ENCODE results near the gene GSTA1. TPM values are rescaled to one million over a fixed set of nuclear protein-coding genes. Genes with fewer than 3 reads are reported as not detected.
"Not testable (repeated sequence)": the region's sequence is repeated elsewhere in the genome, so short reads cannot be mapped to it uniquely, and the experiment has no call there.

The GSTA1 gene
- total RNA-seq, 1 experiment from 2014 or later, result not detected

- DNase-seq (ENCODE audit: low read depth), result no peak
Observed at GRCh38 chr6:52808660-52809059, 5.0 kb upstream of the GSTA1 start.

DNA sequence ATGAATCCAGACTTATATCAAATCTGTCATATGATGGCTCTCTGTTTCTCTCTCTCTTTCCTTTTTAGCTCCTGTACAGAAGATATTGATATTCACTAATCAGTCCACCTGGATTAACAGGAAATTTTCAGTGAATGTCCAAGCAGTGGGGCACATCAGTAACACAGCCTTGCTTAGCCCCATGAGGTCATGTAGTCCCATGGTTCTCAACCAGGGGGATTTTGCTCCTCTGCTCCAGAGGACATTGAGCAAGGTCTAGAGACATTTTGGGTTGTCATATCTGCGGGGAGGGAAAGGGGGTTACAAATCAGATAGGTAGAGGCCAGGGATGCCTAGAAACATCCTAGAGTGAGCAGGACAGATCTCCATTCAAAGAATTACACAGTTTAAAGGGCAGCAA, 810 bp downstream of the GSTA1 start:
- DNase-seq (ENCODE audit: low read depth), result no peak

DNA sequence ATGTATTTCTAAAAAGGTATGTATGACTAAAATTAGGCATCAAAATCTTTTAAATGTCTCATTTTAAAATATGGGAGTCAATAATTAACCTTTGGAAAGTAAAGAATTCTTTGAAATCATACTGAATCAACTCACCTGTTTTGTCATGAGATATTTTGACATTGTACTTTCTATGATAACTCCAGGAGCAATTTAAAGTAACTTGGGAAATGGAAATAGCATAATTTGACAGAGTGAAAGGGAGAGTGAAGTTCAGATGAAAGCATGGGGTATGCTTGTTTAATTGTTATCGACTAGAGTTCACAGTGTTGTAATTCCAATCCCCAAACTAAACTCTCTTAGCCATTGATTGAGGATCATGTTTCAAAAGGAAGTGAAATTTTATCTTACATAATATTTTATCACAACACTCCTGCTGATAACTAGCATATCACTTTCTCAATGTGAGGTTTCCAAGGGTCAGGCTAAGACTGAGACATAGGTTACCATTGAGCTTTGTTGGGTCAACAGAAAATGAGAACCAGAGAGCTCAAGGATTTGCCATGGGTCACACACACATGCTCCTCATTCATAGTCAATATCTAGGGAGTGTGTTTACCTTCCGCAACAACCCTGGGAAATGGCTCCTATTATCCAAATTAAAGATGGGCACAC, 2.3 kb downstream of the GSTA1 start:
- DNase-seq (ENCODE audit: low read depth), result no peak

GRCh38 chr6:52799272-52799671, 4.3 kb downstream of the GSTA1 start:
- not testable (repeated sequence) for DNase-seq (ENCODE audit: low read depth)

DNA sequence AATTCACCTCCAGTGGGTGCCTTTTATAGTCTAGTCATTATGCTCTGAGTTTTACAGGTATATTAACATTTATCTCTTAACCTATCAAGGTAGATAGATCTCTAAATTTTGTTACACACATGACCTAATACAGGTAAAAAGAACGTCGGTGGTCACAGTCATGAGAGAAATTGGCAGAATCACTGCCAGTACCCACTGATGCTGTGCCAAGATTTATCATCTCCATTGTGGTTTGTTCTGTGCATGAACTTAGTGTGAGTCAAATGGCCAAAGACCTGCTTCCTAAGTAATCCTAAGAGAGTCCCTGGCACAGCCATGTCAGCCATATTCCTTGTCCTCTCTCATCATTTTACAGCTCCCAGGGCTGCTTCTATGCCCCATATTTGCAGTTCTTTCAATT, 9.2 kb downstream of the GSTA1 start:
- not testable (repeated sequence) for DNase-seq (ENCODE audit: low read depth)

DNA sequence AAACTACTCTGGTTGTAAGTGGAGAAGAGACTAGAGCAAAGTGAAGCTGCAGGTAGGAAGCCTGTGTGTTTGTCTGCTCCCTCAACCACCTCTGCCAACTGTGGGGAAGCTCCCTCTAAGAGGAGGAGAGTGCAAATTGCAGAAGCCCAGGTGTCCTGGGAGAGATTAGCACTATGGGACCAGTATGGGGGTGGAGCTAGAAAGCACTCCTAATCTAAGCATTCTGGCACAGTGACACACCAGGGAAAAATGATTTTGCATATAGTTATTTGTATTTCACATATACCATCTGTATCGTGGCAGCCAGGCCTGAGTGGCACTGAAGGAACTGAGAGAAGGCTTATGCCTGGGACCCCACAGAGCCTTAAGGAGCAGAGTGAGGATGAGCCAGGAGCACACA, 12.8 kb downstream of the GSTA1 start:
- DNase-seq (ENCODE audit: low read depth), result no peak

DNA sequence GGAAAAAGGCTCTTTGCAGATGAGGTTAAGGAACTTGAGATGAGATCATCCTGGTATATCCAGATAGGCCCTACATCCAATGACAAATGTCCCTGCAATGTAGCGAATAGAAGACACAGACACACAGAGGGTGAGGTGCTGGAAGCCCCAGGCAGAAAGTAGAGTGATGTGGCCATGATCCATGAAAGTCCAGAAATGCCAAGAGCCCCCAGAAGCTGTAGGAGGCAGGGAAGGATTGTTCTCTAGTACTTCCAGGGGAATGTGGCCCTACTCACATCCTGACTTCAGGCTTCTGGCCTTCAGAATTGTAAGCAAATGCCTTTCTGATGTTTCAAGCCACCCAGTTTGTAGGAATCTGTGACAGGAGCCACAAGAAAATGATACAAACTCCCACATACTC, 14.0 kb downstream of the GSTA1 start:
- DNase-seq (ENCODE audit: low read depth), result not testable (repeated sequence)

DNA sequence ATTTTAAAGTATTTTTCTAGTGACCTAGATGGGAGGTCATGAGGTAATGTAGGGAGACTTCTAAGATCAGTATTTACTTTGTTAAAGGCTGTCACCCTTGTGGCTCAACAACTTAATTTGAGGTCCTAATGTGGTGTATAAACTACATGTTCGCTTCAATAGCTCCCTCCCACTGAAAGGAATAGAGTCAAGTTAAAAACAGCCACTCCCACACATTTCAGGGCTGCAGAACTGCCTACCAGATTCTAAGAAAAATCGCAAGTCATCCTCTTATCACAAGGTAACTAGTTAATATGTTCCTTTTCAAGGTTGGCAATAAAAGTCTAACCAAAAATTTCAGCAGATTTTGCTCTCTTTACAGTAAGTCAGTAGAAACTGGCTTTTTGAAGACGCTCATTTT, 15.1 kb downstream of the GSTA1 start:
- DNase-seq (ENCODE audit: low read depth), result no peak

DNA sequence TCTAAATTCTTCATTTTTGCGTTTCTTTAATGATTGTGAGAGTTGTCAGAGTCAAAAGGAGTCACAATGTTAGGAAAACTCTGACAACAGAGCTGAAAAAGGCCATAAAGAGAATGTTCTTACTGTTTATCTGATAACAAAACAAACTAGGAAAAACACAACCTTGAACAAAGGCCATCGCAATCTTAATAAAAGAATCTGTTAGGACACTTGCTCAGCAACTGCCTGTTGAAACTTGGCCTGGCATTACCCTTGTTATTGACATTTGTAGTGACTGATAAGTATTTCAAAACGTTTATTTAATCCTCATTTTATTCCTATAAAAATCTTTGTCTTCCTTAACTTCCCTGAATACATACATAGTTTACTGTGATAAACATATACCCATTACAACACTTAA, 15.7 kb downstream of the GSTA1 start:
- no peak for DNase-seq (ENCODE audit: low read depth)

- DNase-seq (ENCODE audit: low read depth), result no peak
Observed at GRCh38 chr6:52786249-52786956, 17.2 kb downstream of the GSTA1 start.

- not testable (repeated sequence) for DNase-seq (ENCODE audit: low read depth)
Observed at GRCh38 chr6:52782696-52783274, 20.8 kb downstream of the GSTA1 start.

GRCh38 chr6:52782209-52782608, 21.4 kb downstream of the GSTA1 start:
- not testable (repeated sequence) for DNase-seq (ENCODE audit: low read depth)

DNA sequence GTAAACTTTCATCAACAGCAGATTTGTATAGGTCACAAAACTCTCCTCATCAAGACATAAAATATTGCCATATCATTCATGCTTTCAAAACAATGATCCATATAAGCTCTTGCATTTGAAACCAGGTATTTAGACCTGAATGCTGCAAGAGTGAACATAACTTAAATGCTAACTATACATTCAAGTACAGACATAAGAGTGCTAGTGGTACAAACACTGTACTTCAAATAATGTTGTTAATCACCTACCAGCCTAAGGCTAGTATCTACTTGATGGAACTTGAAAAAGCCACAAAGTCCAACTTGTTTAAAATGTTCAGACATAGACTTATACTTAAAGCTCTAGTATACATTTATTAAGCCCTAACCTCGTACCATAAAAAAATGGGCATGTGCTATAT, 24.4 kb downstream of the GSTA1 start:
- DNase-seq (ENCODE audit: low read depth), result no peak

- not testable (repeated sequence) for DNase-seq (ENCODE audit: low read depth)
Observed at GRCh38 chr6:52776711-52777351, 26.8 kb downstream of the GSTA1 start.

DNA sequence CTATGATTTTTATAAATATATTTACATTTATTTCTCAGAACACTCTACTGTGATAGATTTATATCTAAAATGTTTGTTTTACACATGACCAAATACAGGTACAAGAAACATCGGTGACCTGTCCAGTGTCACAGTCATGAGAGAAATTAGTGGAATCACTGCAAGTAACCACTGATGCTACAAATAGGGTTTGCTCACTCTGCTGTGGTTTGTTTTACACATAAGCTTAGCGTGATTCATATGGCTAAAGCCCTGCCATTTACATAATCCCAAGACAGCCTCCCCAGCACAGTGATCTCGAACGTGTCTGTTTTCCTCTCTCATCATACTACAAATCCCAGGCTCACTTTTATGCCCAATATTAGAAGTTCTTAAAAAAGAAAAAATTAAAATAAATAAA, 34.2 kb downstream of the GSTA1 start:
- peak; percentile 37 for DNase-seq (ENCODE audit: low read depth)

- not testable (repeated sequence) for DNase-seq (ENCODE audit: low read depth)
Observed at GRCh38 chr6:52767658-52768057, 36.0 kb downstream of the GSTA1 start.

DNA sequence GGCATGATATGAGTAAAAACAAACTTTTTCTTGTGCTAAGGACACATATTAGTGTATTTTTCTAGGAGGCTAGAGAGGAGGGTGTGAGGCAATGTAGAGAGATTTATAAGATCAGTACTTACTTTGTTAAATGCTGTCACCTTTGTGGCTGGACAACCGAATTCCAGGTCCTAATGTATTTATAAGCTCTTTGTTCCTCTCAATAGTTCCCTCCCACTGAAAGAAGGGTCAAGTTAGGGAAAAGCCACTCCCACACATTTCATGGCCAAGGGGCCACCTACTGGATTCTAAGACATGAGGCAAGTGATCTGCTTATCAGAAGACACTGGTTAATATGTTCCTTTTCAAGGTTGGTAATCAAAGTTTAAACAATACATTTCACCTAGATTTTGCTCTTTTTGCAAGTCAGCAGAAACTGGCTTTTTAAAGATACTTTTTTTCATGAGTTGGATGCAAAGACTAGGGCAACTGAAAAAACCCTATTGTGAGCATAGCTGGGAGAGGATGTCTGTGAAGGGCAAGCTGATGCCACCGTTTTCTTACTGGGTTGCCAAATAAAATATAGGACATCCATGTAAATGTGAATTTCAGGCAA, 40.2 kb downstream of the GSTA1 start, which contains the start of gene GSTA2:
TSS of gene GSTA2 (minus strand) at position 154 of the 595 bp plus-strand sequence. CDS start 5,528 bp downstream, outside the sequence.
- not testable (repeated sequence) for DNase-seq (ENCODE audit: low read depth)

- DNase-seq (ENCODE audit: low read depth), result not testable (repeated sequence)
Observed at GRCh38 chr6:52761673-52762491, 41.7 kb downstream of the GSTA1 start.

- no peak for DNase-seq (ENCODE audit: low read depth)
Observed at GRCh38 chr6:52760105-52760765, 43.4 kb downstream of the GSTA1 start.

DNA sequence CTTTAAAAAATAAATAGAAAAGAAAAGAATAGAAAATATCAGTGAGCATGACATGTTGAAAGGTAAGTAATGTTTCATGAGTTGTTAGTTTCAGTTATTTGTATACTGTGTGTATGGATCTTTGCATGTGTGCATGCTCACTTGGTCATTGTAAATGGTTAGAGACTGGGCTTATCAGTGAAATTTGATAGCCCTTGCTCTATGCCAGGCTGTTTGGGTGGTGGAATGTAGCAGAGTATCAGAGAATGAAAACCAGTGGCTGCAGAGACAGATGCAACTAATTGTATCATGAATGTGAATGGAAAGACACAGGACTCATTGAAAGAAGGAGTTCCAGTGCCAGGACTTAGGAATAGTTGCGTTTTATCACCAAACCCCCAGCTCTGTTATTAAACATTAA, 44.5 kb downstream of the GSTA1 start:
- no peak for DNase-seq (ENCODE audit: low read depth)
